MM.1S (cell line): ENCODE measurements around the gene SPECC1.

Source experiments
- EZH2 ChIP-seq: fragments of 300-600 bp; sonication (generic); optimal IDR thresholded peaks from 2 replicates; pipeline ENCODE3; 2017; ENCODE audit warnings: low read depth, mild to moderate bottlenecking, antibody characterized with exemption, low read length, mixed read lengths
- TF ChIP-seq, protein P1 (sequence below): fragments of 300-600 bp; sonication (generic); IDR thresholded peaks from 2 replicates; pipeline ENCODE4 v1.5.1; 2016; ENCODE audit warnings: antibody characterized with exemption, low read length, mixed read lengths

- TF ChIP-seq, protein P1, sequence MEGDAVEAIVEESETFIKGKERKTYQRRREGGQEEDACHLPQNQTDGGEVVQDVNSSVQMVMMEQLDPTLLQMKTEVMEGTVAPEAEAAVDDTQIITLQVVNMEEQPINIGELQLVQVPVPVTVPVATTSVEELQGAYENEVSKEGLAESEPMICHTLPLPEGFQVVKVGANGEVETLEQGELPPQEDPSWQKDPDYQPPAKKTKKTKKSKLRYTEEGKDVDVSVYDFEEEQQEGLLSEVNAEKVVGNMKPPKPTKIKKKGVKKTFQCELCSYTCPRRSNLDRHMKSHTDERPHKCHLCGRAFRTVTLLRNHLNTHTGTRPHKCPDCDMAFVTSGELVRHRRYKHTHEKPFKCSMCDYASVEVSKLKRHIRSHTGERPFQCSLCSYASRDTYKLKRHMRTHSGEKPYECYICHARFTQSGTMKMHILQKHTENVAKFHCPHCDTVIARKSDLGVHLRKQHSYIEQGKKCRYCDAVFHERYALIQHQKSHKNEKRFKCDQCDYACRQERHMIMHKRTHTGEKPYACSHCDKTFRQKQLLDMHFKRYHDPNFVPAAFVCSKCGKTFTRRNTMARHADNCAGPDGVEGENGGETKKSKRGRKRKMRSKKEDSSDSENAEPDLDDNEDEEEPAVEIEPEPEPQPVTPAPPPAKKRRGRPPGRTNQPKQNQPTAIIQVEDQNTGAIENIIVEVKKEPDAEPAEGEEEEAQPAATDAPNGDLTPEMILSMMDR = no peak
- TF ChIP-seq EZH2 = no peak
Observed at GRCh38 chr17:20304961-20305360, 295.8 kb downstream of the SPECC1 start.
